Measurements from ENCODE around the gene ACTRT2. TPM values are rescaled to one million over a fixed set of nuclear protein-coding genes. Genes with fewer than 3 reads are reported as not detected.

Gene ACTRT2
- total and polyA plus RNA-seq, 2 donors (not counting 1 experiment from before 2014, with no cell fraction given) = not detected

GRCh38 chr1:3064901-3065300, 43.6 kb downstream of the ACTRT2 start:
- Histone ChIP-seq H3K4me1 (ENCODE audit: control insufficient read depth in 2 of 2, insufficient read depth in 2 of 2, low read length in 2 of 2) (peaks cover 0 to 4% of the 10 kb centered on the region in 2 donors), H3K9ac (ENCODE audit: low read length) (no peak overlapping the region), H3K4me3 (ENCODE audit: control extremely low read depth in 1 of 5, extremely low read depth in 1 of 5, insufficient read depth in 1 of 5, low read depth in 2 of 5, low read length in 4 of 5) (no peak overlapping the region), H3K4me2 (replicated peaks; ENCODE audit: low read depth, low read length, poor library complexity, severe bottlenecking) (no peak overlapping the region), H4K20me1 (ENCODE audit: control insufficient read depth, insufficient read depth, low read length, poor library complexity, severe bottlenecking) (no peaks in the 10 kb centered on the region), H3K36me3 (replicated peaks in 1 of 2; ENCODE audit: control extremely low read depth in 1 of 2, control insufficient read depth in 1 of 2, extremely low read depth in 1 of 2, insufficient read depth in 2 of 2, low read length in 1 of 2) (no peaks in the 10 kb centered on the region), H3K79me2 (ENCODE audit: control insufficient read depth, insufficient read depth, low read length) (no peaks in the 10 kb centered on the region), H2AFZ (ENCODE audit: insufficient read depth, low read depth, low read length, poor library complexity, severe bottlenecking) (no peak overlapping the region), H3K27ac (ENCODE audit: low read length in 2 of 2) (no peak overlapping the region), H3K27me3 (replicated peaks in 1 of 4; ENCODE audit: control extremely low read depth in 1 of 4, control insufficient read depth in 3 of 4, insufficient read depth in 4 of 4, low read length in 3 of 4) (peaks cover 0 to 32% (median 3%) of the 10 kb centered on the region in 4 experiments), H3K9me3 (ENCODE audit: control extremely low read depth in 1 of 3, control insufficient read depth in 2 of 3, insufficient read depth in 1 of 3, low read length in 2 of 3) (peaks cover 0 to 2% (median 0%) of the 10 kb centered on the region in 3 donors)
- Mint-ChIP-seq H3K4me3 (no peak overlapping the region), H3K27me3 (peaks cover 21% of the 10 kb centered on the region), H3K4me1 (peaks cover 6% of the 10 kb centered on the region), H3K9me3 (ENCODE audit: insufficient read depth) (no peaks in the 10 kb centered on the region), H3K27ac (no peak overlapping the region)
- no peak for ATAC-seq (ENCODE audit: low read depth)
- 94% methylated on average over 7 of the region's 9 CpGs for WGBS (ENCODE audit: insufficient coverage)
- intact Hi-C loops (cut with micrococcal nuclease) = no loop called here
- TF ChIP-seq EZH2 (IDR thresholded peaks at IDR 0.05; ENCODE audit: borderline replicate concordance, insufficient read depth, low read depth, low read length, poor library complexity, severe bottlenecking) = no peak
- TF ChIP-seq CTCF (IDR thresholded peaks at IDR 0.05) = no peak
- ChIA-PET CTCF (no interaction called here), POLR2A (no interaction called here)
- DNase-seq = no peak

- H2AFZ ChIP-seq (ENCODE audit: insufficient read depth, low read depth, low read length, poor library complexity, severe bottlenecking) = no peak overlapping the region
- H3K4me3 Mint-ChIP-seq = no peak overlapping the region
- intact Hi-C loops (cut with micrococcal nuclease) = no loop called here
- H3K4me3 ChIP-seq (ENCODE audit: control extremely low read depth in 1 of 5, extremely low read depth in 1 of 5, insufficient read depth in 1 of 5, low read depth in 2 of 5, low read length in 4 of 5) = no peak overlapping the region
- H3K4me1 Mint-ChIP-seq = peaks cover 6% of the 10 kb centered on the region
- no peaks in the 10 kb centered on the region for H3K36me3 ChIP-seq (replicated peaks in 1 of 2; ENCODE audit: control extremely low read depth in 1 of 2, control insufficient read depth in 1 of 2, extremely low read depth in 1 of 2, insufficient read depth in 2 of 2, low read length in 1 of 2)
- ChIA-PET POLR2A (no interaction called here), CTCF (no interaction called here)
- H3K9me3 Mint-ChIP-seq (ENCODE audit: insufficient read depth) = no peaks in the 10 kb centered on the region
- peaks cover 0 to 2% (median 0%) of the 10 kb centered on the region in 3 donors for H3K9me3 ChIP-seq (ENCODE audit: control extremely low read depth in 1 of 3, control insufficient read depth in 2 of 3, insufficient read depth in 1 of 3, low read length in 2 of 3)
- H3K27me3 Mint-ChIP-seq = peaks cover 21% of the 10 kb centered on the region
- peaks cover 0 to 4% of the 10 kb centered on the region in 2 donors for H3K4me1 ChIP-seq (ENCODE audit: control insufficient read depth in 2 of 2, insufficient read depth in 2 of 2, low read length in 2 of 2)
- H3K79me2 ChIP-seq (ENCODE audit: control insufficient read depth, insufficient read depth, low read length) = no peaks in the 10 kb centered on the region
- no peak for TF ChIP-seq CTCF (IDR thresholded peaks at IDR 0.05)
- no peak for TF ChIP-seq EZH2 (IDR thresholded peaks at IDR 0.05; ENCODE audit: borderline replicate concordance, insufficient read depth, low read depth, low read length, poor library complexity, severe bottlenecking)
- DNase-seq (no peak), ATAC-seq (ENCODE audit: low read depth) (no peak)
- no peak overlapping the region for H3K9ac ChIP-seq (ENCODE audit: low read length)
- H3K27ac Mint-ChIP-seq = no peak overlapping the region
- H3K4me2 ChIP-seq (replicated peaks; ENCODE audit: low read depth, low read length, poor library complexity, severe bottlenecking) = no peak overlapping the region
- no peaks in the 10 kb centered on the region for H4K20me1 ChIP-seq (ENCODE audit: control insufficient read depth, insufficient read depth, low read length, poor library complexity, severe bottlenecking)
- 91% methylated on average over 8 of the region's 8 CpGs for WGBS (ENCODE audit: insufficient coverage)
- no peak overlapping the region for H3K27ac ChIP-seq (ENCODE audit: low read length in 2 of 2)
- peaks cover 0 to 32% (median 3%) of the 10 kb centered on the region in 4 experiments for H3K27me3 ChIP-seq (replicated peaks in 1 of 4; ENCODE audit: control extremely low read depth in 1 of 4, control insufficient read depth in 3 of 4, insufficient read depth in 4 of 4, low read length in 3 of 4)
These were observed 44.1 kb downstream of the ACTRT2 start for GRCh38 chr1:3065396-3065795.
